Neural cell (in vitro differentiated cells): Measurements from ENCODE around the gene SLC22A14.

Experiments used
- CTCF ChIP-seq: fragments of 450-650 bp; IDR thresholded peaks from 2 replicates; pipeline ENCODE4 v1.5.1; 2014; ENCODE audit warnings: antibody characterized with exemption, mild to moderate bottlenecking, moderate library complexity; ENCODE audit not compliant: poor library complexity, severe bottlenecking
- EP300 ChIP-seq: fragments of 450-650 bp; conservative IDR thresholded peaks from 2 replicates; pipeline ENCODE4 v1.6.1; 2014; ENCODE audit warnings: antibody characterized with exemption, mild to moderate bottlenecking, moderate library complexity; ENCODE audit not compliant: poor library complexity, severe bottlenecking
- EZH2 ChIP-seq: fragments of 200-600, 300-800 bp; shearing (Covaris generic), sonication (generic); IDR thresholded peaks from 2 replicates; pipeline ENCODE4 v1.6.1; 2014; ENCODE audit warnings: antibody characterized with exemption, low read length, borderline replicate concordance, mild to moderate bottlenecking; ENCODE audit not compliant: insufficient read depth, poor library complexity, severe bottlenecking
- MXI1 ChIP-seq: fragments of 450-650 bp; conservative IDR thresholded peaks from 2 replicates; pipeline ENCODE4 v1.6.1; 2014; ENCODE audit warnings: antibody characterized with exemption, mild to moderate bottlenecking; ENCODE audit not compliant: poor library complexity, severe bottlenecking
- RAD21 ChIP-seq: fragments of 450-650 bp; conservative IDR thresholded peaks from 2 replicates; pipeline ENCODE4 v1.6.1; 2014; ENCODE audit warnings: antibody characterized with exemption, mild to moderate bottlenecking, moderate library complexity
- REST ChIP-seq: IDR thresholded peaks from 2 replicates; pipeline ENCODE4 v1.6.1; 2012; ENCODE audit warnings: borderline replicate concordance
- SMC3 ChIP-seq: fragments of 450-650 bp; conservative IDR thresholded peaks from 2 replicates; pipeline ENCODE4 v1.6.1; 2014; ENCODE audit warnings: antibody characterized with exemption, mild to moderate bottlenecking, moderate library complexity; ENCODE audit not compliant: poor library complexity
- TAF1 ChIP-seq: IDR thresholded peaks from 2 replicates; pipeline ENCODE4 v1.6.1; 2012; ENCODE audit warnings: low read depth

- TF ChIP-seq CTCF, result no peak
- no peak for TF ChIP-seq RAD21
- TF ChIP-seq MXI1, result no peak
- no peak for TF ChIP-seq SMC3
- TF ChIP-seq EZH2, result no peak
- TF ChIP-seq EP300, result no peak
- no peak for TF ChIP-seq REST
- no peak for TF ChIP-seq TAF1
These were observed 16.3 kb upstream of the SLC22A14 start, which contains the start of gene SLC22A13 for GRCh38 chr3:38265604-38266307.
